Measurements from ENCODE around the gene ZNF821. TPM values are rescaled to one million over a fixed set of nuclear protein-coding genes. Genes with fewer than 3 reads are reported as not detected.

Gene ZNF821
- polyA plus RNA-seq, 1 of the 3 experiments (the other 2 are of a cell fraction) = 8.8 TPM

DNA sequence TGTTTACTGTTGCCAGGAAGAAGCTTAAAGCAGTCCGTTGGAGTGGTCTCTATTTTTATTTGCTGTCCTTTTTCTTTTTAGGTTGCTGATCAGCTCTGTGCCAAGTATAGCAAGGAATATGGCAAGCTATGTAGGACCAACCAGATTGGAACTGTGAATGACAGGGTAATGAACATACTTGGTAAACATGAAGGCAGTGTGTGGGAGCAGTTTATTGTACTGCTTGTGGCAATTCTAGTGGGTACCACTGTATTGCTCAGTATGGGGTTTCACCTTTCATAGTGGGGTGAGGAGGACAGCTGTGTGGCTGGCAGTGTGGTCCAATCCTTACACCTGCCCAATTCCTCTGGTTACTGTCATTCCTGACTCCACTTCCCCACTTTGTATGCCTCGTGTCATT, 36.7 kb upstream of the ZNF821 start:
- Histone ChIP-seq H3K9me3 (no peaks in the 10 kb centered on the region), H3K9ac (no peak overlapping the region), H2AFZ (ENCODE audit: low read depth) (no peak overlapping the region), H3K4me2 (no peak overlapping the region), H3K9me2 (no peaks in the 10 kb centered on the region), H3K4me3 (ENCODE audit: low read depth in 2 of 2, low read length in 1 of 2) (no peak overlapping the region), H3K4me1 (ENCODE audit: control insufficient read depth in 1 of 2, insufficient read depth in 2 of 2, low read depth in 1 of 2, low read length in 1 of 2) (peaks cover 0 to 17% of the 10 kb centered on the region in 2 experiments; a peak in 2 of 4 replicates), H3K27ac (ENCODE audit: low read depth in 2 of 2, low read length in 1 of 2) (no peak overlapping the region), H4K20me1 (ENCODE audit: insufficient read depth) (peaks cover 62% of the 10 kb centered on the region), H3K79me2 (ENCODE audit: insufficient read depth) (peaks cover 95% of the 10 kb centered on the region), H3K27me3 (ENCODE audit: insufficient read depth) (no peaks in the 10 kb centered on the region), H3K36me3 (replicated peaks in 1 of 2; ENCODE audit: control insufficient read depth in 1 of 2, insufficient read depth in 2 of 2, low read length in 1 of 2) (peaks cover 67 to 84% of the 10 kb centered on the region in 2 experiments), H3F3A (replicated peaks; ENCODE audit: insufficient read depth) (peaks cover 36% of the 10 kb centered on the region)
- no peak for TF ChIP-seq RCOR1 (IDR thresholded peaks at IDR 0.05; ENCODE audit: low read length)
- TF ChIP-seq, protein P1, sequence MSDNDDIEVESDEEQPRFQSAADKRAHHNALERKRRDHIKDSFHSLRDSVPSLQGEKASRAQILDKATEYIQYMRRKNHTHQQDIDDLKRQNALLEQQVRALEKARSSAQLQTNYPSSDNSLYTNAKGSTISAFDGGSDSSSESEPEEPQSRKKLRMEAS (IDR thresholded peaks at IDR 0.05; ENCODE audit: low read depth) = no peak
- TF ChIP-seq, protein P2, sequence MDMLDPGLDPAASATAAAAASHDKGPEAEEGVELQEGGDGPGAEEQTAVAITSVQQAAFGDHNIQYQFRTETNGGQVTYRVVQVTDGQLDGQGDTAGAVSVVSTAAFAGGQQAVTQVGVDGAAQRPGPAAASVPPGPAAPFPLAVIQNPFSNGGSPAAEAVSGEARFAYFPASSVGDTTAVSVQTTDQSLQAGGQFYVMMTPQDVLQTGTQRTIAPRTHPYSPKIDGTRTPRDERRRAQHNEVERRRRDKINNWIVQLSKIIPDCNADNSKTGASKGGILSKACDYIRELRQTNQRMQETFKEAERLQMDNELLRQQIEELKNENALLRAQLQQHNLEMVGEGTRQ (IDR thresholded peaks at IDR 0.05; ENCODE audit: borderline replicate concordance, low read depth, low read length) = no peak
- TF ChIP-seq, protein P3, sequence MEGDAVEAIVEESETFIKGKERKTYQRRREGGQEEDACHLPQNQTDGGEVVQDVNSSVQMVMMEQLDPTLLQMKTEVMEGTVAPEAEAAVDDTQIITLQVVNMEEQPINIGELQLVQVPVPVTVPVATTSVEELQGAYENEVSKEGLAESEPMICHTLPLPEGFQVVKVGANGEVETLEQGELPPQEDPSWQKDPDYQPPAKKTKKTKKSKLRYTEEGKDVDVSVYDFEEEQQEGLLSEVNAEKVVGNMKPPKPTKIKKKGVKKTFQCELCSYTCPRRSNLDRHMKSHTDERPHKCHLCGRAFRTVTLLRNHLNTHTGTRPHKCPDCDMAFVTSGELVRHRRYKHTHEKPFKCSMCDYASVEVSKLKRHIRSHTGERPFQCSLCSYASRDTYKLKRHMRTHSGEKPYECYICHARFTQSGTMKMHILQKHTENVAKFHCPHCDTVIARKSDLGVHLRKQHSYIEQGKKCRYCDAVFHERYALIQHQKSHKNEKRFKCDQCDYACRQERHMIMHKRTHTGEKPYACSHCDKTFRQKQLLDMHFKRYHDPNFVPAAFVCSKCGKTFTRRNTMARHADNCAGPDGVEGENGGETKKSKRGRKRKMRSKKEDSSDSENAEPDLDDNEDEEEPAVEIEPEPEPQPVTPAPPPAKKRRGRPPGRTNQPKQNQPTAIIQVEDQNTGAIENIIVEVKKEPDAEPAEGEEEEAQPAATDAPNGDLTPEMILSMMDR (IDR thresholded peaks at IDR 0.05) = no peak
- no peak for TF ChIP-seq NRF1 (IDR thresholded peaks at IDR 0.05; ENCODE audit: low read depth, low read length)
- no peak for TF ChIP-seq GATA2 (CRISPR knock-in tag; IDR thresholded peaks at IDR 0.05)
- no peak for TF ChIP-seq JUND (IDR thresholded peaks at IDR 0.05)
- TF ChIP-seq GABPA (IDR thresholded peaks at IDR 0.05; ENCODE audit: low read depth) = no peak
- 96% methylated on average over 2 of the region's 2 CpGs for WGBS (ENCODE audit: low lambda C conversion rate)
- ChIA-PET POLR2A (no interaction called here), CTCF (interaction anchor here (1.5 kb wide), 1 partner anchor 41 kb away, joined by 3 read pairs; no protein-coding TSS in a partner anchor)
- DNase-seq = no peak

DNA sequence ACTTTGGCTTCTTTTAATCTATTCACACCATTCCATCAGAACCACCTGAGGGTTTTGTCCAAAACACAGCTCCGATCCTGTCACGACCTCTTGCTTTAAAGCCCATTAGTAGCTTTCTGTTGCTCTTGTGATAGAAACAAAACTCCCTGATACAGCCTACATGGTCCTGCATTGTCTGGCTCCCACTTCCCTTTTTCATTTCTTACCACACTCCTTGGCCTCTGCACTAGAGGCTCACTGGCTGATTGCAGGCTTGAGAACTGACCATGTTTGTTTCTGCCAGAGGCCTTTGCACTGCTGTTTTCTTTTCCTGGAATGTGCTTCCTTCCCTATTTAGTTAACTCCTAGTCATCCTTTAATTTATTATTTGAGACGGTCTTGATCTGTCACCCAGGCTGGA, 35.1 kb upstream of the ZNF821 start:
- no peak for DNase-seq
- Histone ChIP-seq H3K79me2 (ENCODE audit: insufficient read depth) (peaks cover 96% of the 10 kb centered on the region), H3K4me2 (no peak overlapping the region), H3K27me3 (ENCODE audit: insufficient read depth) (no peaks in the 10 kb centered on the region), H3F3A (replicated peaks; ENCODE audit: insufficient read depth) (peaks cover 35% of the 10 kb centered on the region), H3K9me2 (no peaks in the 10 kb centered on the region), H2AFZ (ENCODE audit: low read depth) (no peak overlapping the region), H3K9ac (no peak overlapping the region), H3K36me3 (replicated peaks in 1 of 2; ENCODE audit: control insufficient read depth in 1 of 2, insufficient read depth in 2 of 2, low read length in 1 of 2) (peaks cover 60 to 77% of the 10 kb centered on the region in 2 experiments), H4K20me1 (ENCODE audit: insufficient read depth) (peaks cover 74% of the 10 kb centered on the region), H3K9me3 (no peaks in the 10 kb centered on the region), H3K27ac (ENCODE audit: low read depth in 2 of 2, low read length in 1 of 2) (peak overlapping the region; percentile 17 to 71; a peak in 2 of 4 replicates), H3K4me1 (ENCODE audit: control insufficient read depth in 1 of 2, insufficient read depth in 2 of 2, low read depth in 1 of 2, low read length in 1 of 2) (peaks cover 0 to 11% of the 10 kb centered on the region in 2 experiments; a peak in 2 of 4 replicates), H3K4me3 (ENCODE audit: low read depth in 2 of 2, low read length in 1 of 2) (no peak overlapping the region)
- ChIA-PET POLR2A (no interaction called here), CTCF (interaction anchor here (1.1 kb wide), 1 partner anchor 36 kb away, joined by 4 read pairs; no protein-coding TSS in a partner anchor)
- WGBS (ENCODE audit: low lambda C conversion rate) = 71% methylated on average over 3 of the region's 3 CpGs
- TF ChIP-seq, protein P4, sequence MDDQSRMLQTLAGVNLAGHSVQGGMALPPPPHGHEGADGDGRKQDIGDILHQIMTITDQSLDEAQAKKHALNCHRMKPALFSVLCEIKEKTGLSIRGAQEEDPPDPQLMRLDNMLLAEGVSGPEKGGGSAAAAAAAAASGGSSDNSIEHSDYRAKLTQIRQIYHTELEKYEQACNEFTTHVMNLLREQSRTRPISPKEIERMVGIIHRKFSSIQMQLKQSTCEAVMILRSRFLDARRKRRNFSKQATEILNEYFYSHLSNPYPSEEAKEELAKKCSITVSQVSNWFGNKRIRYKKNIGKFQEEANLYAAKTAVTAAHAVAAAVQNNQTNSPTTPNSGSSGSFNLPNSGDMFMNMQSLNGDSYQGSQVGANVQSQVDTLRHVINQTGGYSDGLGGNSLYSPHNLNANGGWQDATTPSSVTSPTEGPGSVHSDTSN (IDR thresholded peaks at IDR 0.05) = no peak
- TF ChIP-seq, protein P5, sequence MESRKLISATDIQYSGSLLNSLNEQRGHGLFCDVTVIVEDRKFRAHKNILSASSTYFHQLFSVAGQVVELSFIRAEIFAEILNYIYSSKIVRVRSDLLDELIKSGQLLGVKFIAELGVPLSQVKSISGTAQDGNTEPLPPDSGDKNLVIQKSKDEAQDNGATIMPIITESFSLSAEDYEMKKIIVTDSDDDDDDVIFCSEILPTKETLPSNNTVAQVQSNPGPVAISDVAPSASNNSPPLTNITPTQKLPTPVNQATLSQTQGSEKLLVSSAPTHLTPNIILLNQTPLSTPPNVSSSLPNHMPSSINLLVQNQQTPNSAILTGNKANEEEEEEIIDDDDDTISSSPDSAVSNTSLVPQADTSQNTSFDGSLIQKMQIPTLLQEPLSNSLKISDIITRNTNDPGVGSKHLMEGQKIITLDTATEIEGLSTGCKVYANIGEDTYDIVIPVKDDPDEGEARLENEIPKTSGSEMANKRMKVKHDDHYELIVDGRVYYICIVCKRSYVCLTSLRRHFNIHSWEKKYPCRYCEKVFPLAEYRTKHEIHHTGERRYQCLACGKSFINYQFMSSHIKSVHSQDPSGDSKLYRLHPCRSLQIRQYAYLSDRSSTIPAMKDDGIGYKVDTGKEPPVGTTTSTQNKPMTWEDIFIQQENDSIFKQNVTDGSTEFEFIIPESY (IDR thresholded peaks at IDR 0.05; ENCODE audit: borderline replicate concordance, low read depth) = no peak
- TF ChIP-seq, protein P2 (IDR thresholded peaks at IDR 0.05; ENCODE audit: borderline replicate concordance, low read depth, low read length) = no peak
- TF ChIP-seq GATA2 (CRISPR knock-in tag; IDR thresholded peaks at IDR 0.05) = no peak
- TF ChIP-seq ELF1 (IDR thresholded peaks at IDR 0.05) = no peak
- no peak for TF ChIP-seq SMC3 (IDR thresholded peaks at IDR 0.05; ENCODE audit: low read depth, low read length)
- no peak for TF ChIP-seq RFX5 (IDR thresholded peaks at IDR 0.05; ENCODE audit: low read length)
- TF ChIP-seq RCOR1 (IDR thresholded peaks at IDR 0.05; ENCODE audit: low read length) = no peak
- TF ChIP-seq, protein P6, sequence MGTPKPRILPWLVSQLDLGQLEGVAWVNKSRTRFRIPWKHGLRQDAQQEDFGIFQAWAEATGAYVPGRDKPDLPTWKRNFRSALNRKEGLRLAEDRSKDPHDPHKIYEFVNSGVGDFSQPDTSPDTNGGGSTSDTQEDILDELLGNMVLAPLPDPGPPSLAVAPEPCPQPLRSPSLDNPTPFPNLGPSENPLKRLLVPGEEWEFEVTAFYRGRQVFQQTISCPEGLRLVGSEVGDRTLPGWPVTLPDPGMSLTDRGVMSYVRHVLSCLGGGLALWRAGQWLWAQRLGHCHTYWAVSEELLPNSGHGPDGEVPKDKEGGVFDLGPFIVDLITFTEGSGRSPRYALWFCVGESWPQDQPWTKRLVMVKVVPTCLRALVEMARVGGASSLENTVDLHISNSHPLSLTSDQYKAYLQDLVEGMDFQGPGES (IDR thresholded peaks at IDR 0.05; ENCODE audit: low read depth, low read length) = no peak
- TF ChIP-seq TEAD4 (IDR thresholded peaks at IDR 0.05; ENCODE audit: borderline replicate concordance, insufficient read depth) = no peak
- no peak for TF ChIP-seq RXRA (IDR thresholded peaks at IDR 0.05; ENCODE audit: borderline replicate concordance, low read depth)
- TF ChIP-seq JUND (IDR thresholded peaks at IDR 0.05) = no peak

Measured in SK-N-SH (cell line).